T-helper 2 cell treated with Interferon-gamma antibody and Interleukin-4, amounts not matched to agents 5 μg/mL and 100 μg/mL, for 36 hours (primary cell): ENCODE data around the gene SERINC5.
A peak's percentile ranks its signal among the peaks of the same experiment; 100 is the strongest.
"Not testable (repeated sequence)": the region's sequence is repeated elsewhere in the genome, so short reads cannot be mapped to it uniquely, and the experiment has no call there.

ENCODE experiments used
- DNase-seq: peaks from one replicate; pipeline ENCODE4 v3.0.0; 2021; ENCODE audit warnings: low spot score
- H3K27ac Mint-ChIP-seq: one replicate; pipeline ENCODE4 v1.8.0; 2021; ENCODE audit warnings: mild to moderate bottlenecking, mixed read lengths
- H3K27me3 Mint-ChIP-seq: one replicate; pipeline ENCODE4 v1.8.0; 2021; ENCODE audit warnings: low read depth, mixed read lengths
- H3K36me3 Mint-ChIP-seq: one replicate; pipeline ENCODE4 v1.8.0; 2021; ENCODE audit warnings: low read depth, mixed read lengths
- H3K4me1 Mint-ChIP-seq: one replicate; pipeline ENCODE4 v1.8.0; 2021; ENCODE audit warnings: low read depth, mixed read lengths
- H3K4me3 Mint-ChIP-seq: one replicate; pipeline ENCODE4 v1.8.0; 2022; ENCODE audit warnings: mild to moderate bottlenecking, moderate library complexity, mixed read lengths
- H3K9me3 Mint-ChIP-seq: one replicate; pipeline ENCODE4 v1.8.0; 2021; ENCODE audit warnings: mixed read lengths

Gene SERINC5

GRCh38 chr5:80255811-80256712 is at the start of gene SERINC5:
Gene SERINC5 (minus strand): TSS chr5:80256048. CDS start chr5:80255922, 126 bp downstream.
- H3K27me3 Mint-ChIP-seq, result no peaks in the 10 kb centered on the region
- H3K27ac Mint-ChIP-seq, result peak within 1 kb of the TSS; percentile 98
- peaks cover 35% of the 10 kb centered on the region for H3K36me3 Mint-ChIP-seq
- no peaks in the 10 kb centered on the region for H3K9me3 Mint-ChIP-seq
- DNase-seq, result peak; percentile 87
- peaks cover 42% of the 10 kb centered on the region for H3K4me1 Mint-ChIP-seq
- peak within 1 kb of the TSS; percentile 96 for H3K4me3 Mint-ChIP-seq

DNA sequence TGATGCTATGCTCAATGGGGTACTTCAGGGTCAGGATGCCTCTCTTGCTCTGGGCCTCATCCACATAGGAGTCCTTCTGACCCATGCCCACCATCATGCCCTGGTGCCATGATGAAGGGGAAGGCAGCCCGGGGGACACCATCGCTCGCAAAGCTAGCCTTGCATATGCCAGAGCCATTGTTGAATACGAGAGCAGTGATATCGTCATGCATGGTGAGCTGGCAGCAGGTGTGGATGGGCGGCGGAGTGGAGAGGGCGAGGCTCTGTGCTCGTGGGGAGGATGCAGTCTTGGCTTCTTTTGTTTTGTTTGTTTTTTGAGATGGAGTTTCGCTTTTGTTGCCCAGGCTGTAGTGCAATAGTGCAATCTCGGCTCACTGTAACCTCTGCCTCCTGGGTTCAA is 46.8 kb upstream of the SERINC5 start:
- no peak overlapping the region for H3K4me3 Mint-ChIP-seq
- no peaks in the 10 kb centered on the region for H3K4me1 Mint-ChIP-seq
- no peaks in the 10 kb centered on the region for H3K9me3 Mint-ChIP-seq
- no peaks in the 10 kb centered on the region for H3K36me3 Mint-ChIP-seq
- peaks cover 5% of the 10 kb centered on the region for H3K27me3 Mint-ChIP-seq
- no peak overlapping the region for H3K27ac Mint-ChIP-seq
- DNase-seq, result no peak

- H3K27ac Mint-ChIP-seq, H3K4me1 Mint-ChIP-seq, H3K27me3 Mint-ChIP-seq, DNase-seq, H3K9me3 Mint-ChIP-seq, H3K36me3 Mint-ChIP-seq, H3K4me3 Mint-ChIP-seq: not testable (repeated sequence)
Observed at GRCh38 chr5:80301342-80301741, 45.5 kb upstream of the SERINC5 start.

GRCh38 chr5:80300796-80301195 is 44.9 kb upstream of the SERINC5 start:
- not testable (repeated sequence) for H3K27ac Mint-ChIP-seq, H3K4me1 Mint-ChIP-seq, H3K4me3 Mint-ChIP-seq, H3K27me3 Mint-ChIP-seq, DNase-seq, H3K36me3 Mint-ChIP-seq, H3K9me3 Mint-ChIP-seq

GRCh38 chr5:80300125-80300524 is 44.3 kb upstream of the SERINC5 start:
- Mint-ChIP-seq H3K4me3 (no peak overlapping the region), H3K9me3 (no peaks in the 10 kb centered on the region), H3K27ac (no peak overlapping the region), H3K4me1 (no peaks in the 10 kb centered on the region), H3K36me3 (no peaks in the 10 kb centered on the region), H3K27me3 (peaks cover 8% of the 10 kb centered on the region)
- DNase-seq, result no peak

- H3K36me3 Mint-ChIP-seq, result no peaks in the 10 kb centered on the region
- H3K27me3 Mint-ChIP-seq, result peaks cover 8% of the 10 kb centered on the region
- H3K4me3 Mint-ChIP-seq, result no peak overlapping the region
- no peaks in the 10 kb centered on the region for H3K4me1 Mint-ChIP-seq
- DNase-seq, result no peak
- H3K27ac Mint-ChIP-seq, result no peak overlapping the region
- H3K9me3 Mint-ChIP-seq, result no peaks in the 10 kb centered on the region
Observed at GRCh38 chr5:80299601-80300000, 43.8 kb upstream of the SERINC5 start.

DNA sequence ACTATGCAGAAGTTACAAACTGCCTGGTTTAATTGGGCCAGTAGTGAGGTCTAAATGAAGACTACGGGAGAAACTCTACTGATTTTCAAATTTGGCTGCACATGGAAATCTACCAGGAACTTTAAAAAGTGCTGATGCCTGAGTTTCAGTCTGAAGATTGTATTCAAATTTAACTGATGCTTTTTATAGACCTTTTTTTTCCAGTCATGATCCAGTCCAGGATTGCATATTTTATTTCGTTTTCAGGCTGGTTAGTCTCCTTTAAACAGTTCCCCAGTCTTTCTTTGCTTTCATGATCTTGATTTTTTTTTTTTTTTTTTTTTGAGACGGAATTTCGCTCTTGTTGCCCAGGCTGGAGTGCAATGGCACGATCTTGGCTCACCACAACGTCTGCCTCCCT is 40.3 kb upstream of the SERINC5 start:
- H3K4me1 Mint-ChIP-seq, result no peaks in the 10 kb centered on the region
- H3K9me3 Mint-ChIP-seq, result no peaks in the 10 kb centered on the region
- peaks cover 13% of the 10 kb centered on the region for H3K27me3 Mint-ChIP-seq
- H3K27ac Mint-ChIP-seq, result no peak overlapping the region
- H3K36me3 Mint-ChIP-seq, result no peaks in the 10 kb centered on the region
- H3K4me3 Mint-ChIP-seq, result no peak overlapping the region
- DNase-seq, result no peak

- no peaks in the 10 kb centered on the region for H3K9me3 Mint-ChIP-seq
- H3K4me1 Mint-ChIP-seq, result no peaks in the 10 kb centered on the region
- H3K36me3 Mint-ChIP-seq, result no peaks in the 10 kb centered on the region
- no peak overlapping the region for H3K27ac Mint-ChIP-seq
- H3K27me3 Mint-ChIP-seq, result peaks cover 5% of the 10 kb centered on the region
- no peak overlapping the region for H3K4me3 Mint-ChIP-seq
- DNase-seq, result no peak
Observed at GRCh38 chr5:80291761-80292160, 35.9 kb upstream of the SERINC5 start.

DNA sequence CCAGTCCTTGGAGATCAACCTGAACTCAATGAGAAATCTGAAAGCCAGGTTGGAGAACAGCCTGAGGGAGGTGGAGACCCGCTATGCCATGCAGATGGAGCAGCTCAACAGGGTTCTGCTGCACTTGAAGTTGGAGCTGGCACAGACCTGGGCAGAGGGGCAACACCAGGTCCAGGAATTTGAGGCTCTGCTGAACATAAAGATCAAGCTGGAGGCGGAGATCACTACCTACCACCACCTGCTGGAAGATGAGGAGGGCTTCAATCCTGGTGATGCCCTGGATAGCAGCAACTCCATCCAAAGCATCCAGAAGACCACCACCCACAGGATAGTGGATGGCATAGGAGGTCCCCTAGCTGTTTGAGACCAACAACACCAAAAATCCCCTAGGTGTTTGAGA is 33.5 kb upstream of the SERINC5 start:
- Mint-ChIP-seq H3K36me3 (peaks cover 1% of the 10 kb centered on the region), H3K4me1 (peaks cover 6% of the 10 kb centered on the region), H3K27ac (no peak overlapping the region), H3K4me3 (no peak overlapping the region), H3K27me3 (peaks cover 5% of the 10 kb centered on the region), H3K9me3 (no peaks in the 10 kb centered on the region)
- DNase-seq, result no peak

DNA sequence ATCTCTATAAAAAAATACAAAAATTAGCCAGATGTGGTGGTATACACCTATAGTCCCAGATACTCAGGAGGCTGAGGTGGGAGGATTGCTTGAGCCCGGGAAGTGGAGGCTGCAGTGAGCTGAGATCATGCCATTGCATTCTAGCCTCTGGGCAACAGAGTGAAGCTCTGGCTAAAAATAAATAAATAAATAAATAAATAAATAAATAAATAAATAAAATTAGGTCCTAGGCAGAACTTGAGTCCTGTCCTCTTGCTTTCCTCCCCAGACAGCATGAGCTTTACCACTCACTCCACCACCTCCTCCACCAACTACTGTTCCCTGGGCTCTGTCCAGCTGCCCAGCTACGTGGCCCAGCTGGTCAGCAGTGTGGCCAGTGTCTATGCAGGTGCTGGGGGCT is 32.3 kb upstream of the SERINC5 start:
- Mint-ChIP-seq H3K4me1 (peaks cover 10% of the 10 kb centered on the region), H3K4me3 (no peak overlapping the region), H3K27ac (no peak overlapping the region), H3K27me3 (peaks cover 5% of the 10 kb centered on the region), H3K36me3 (peaks cover 1% of the 10 kb centered on the region), H3K9me3 (no peaks in the 10 kb centered on the region)
- no peak for DNase-seq

- Mint-ChIP-seq H3K4me1 (peaks cover 13% of the 10 kb centered on the region), H3K27ac (no peak overlapping the region), H3K9me3 (no peaks in the 10 kb centered on the region), H3K4me3 (no peak overlapping the region), H3K27me3 (no peaks in the 10 kb centered on the region), H3K36me3 (peaks cover 1% of the 10 kb centered on the region)
- DNase-seq, result no peak
Observed at GRCh38 chr5:80284720-80285119, 28.9 kb upstream of the SERINC5 start.

- Mint-ChIP-seq H3K27ac (peak overlapping the region; percentile 31), H3K9me3 (no peaks in the 10 kb centered on the region), H3K4me1 (peaks cover 13% of the 10 kb centered on the region), H3K36me3 (peaks cover 1% of the 10 kb centered on the region), H3K27me3 (no peaks in the 10 kb centered on the region), H3K4me3 (no peak overlapping the region)
- no peak for DNase-seq
Observed at GRCh38 chr5:80283360-80283759, 27.5 kb upstream of the SERINC5 start.

DNA sequence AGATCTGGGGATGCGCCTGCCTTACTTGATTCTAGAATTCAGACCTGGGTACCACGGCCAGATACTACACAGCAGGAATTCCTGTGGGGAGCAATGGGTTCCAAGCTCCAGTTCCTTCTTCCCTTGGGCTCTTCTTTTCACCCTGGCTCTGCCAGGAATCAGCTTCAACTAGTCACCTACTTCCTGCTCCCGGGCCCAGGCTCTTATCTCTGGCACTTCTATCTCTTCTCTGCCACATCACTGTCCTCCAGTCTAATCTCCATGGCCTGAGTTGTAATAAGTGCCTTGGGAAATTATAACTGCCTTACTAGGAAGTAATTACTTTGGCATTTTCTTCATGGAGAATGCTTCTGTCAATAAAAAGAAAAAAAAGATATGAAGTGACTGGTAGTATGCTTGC is 26.2 kb upstream of the SERINC5 start:
- H3K4me1 Mint-ChIP-seq, result peaks cover 13% of the 10 kb centered on the region
- no peak overlapping the region for H3K27ac Mint-ChIP-seq
- no peak overlapping the region for H3K4me3 Mint-ChIP-seq
- peaks cover 1% of the 10 kb centered on the region for H3K36me3 Mint-ChIP-seq
- no peaks in the 10 kb centered on the region for H3K27me3 Mint-ChIP-seq
- H3K9me3 Mint-ChIP-seq, result no peaks in the 10 kb centered on the region
- DNase-seq, result no peak

DNA sequence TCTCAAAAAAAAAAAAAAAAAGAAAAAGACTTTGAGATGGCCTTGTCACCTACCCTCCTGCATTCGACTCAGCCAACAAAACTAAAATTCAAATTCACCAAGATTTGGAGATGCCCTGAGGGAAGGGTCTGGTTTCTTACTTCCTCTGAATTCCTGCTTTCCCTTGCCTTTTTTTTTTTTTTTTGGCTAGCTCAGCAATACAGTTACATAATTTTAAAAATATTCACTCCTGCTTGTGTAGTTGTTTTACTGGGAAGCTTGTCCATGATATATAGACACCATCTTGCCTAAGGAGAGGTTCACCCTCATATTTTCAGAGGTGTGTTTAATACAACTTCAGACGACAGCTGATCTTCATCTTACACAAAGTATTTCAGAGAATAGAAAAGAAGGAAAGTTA is 21.3 kb upstream of the SERINC5 start:
- H3K4me1 Mint-ChIP-seq, result peaks cover 7% of the 10 kb centered on the region
- no peaks in the 10 kb centered on the region for H3K27me3 Mint-ChIP-seq
- no peaks in the 10 kb centered on the region for H3K36me3 Mint-ChIP-seq
- H3K9me3 Mint-ChIP-seq, result no peaks in the 10 kb centered on the region
- H3K27ac Mint-ChIP-seq, result no peak overlapping the region
- DNase-seq, result no peak
- no peak overlapping the region for H3K4me3 Mint-ChIP-seq

- Mint-ChIP-seq H3K4me3 (no peak overlapping the region), H3K27me3 (no peaks in the 10 kb centered on the region), H3K9me3 (no peaks in the 10 kb centered on the region), H3K27ac (no peak overlapping the region), H3K36me3 (no peaks in the 10 kb centered on the region), H3K4me1 (peaks cover 12% of the 10 kb centered on the region)
- DNase-seq, result no peak
Observed at GRCh38 chr5:80276186-80276585, 20.3 kb upstream of the SERINC5 start.
